Measurements from ENCODE around the gene ARHGEF25.
"Not testable (repeated sequence)": the region's sequence is repeated elsewhere in the genome, so short reads cannot be mapped to it uniquely, and the experiment has no call there.

Gene ARHGEF25

DNA sequence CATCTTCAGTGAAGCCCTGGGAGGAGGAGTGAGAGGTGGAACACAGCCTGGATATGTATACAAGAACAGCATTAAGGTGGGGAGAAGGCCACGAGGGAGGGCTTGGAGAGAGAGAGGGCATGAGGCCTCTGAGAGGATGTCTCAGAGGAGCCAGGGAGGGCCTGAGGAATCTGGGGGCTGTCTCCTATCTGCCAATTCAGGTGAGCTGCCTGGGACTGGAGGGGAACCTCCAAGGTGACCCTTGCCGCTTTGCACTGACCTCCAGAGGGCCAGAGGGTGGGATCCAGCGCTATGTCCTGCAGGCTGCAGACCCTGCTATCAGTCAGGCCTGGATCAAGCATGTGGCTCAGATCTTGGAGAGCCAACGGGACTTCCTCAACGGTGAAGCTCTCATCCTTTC lies 4.4 kb downstream of the ARHGEF25 start:
- no peak for DNase-seq (ENCODE audit: low spot score)
- TF ChIP-seq, protein P1, sequence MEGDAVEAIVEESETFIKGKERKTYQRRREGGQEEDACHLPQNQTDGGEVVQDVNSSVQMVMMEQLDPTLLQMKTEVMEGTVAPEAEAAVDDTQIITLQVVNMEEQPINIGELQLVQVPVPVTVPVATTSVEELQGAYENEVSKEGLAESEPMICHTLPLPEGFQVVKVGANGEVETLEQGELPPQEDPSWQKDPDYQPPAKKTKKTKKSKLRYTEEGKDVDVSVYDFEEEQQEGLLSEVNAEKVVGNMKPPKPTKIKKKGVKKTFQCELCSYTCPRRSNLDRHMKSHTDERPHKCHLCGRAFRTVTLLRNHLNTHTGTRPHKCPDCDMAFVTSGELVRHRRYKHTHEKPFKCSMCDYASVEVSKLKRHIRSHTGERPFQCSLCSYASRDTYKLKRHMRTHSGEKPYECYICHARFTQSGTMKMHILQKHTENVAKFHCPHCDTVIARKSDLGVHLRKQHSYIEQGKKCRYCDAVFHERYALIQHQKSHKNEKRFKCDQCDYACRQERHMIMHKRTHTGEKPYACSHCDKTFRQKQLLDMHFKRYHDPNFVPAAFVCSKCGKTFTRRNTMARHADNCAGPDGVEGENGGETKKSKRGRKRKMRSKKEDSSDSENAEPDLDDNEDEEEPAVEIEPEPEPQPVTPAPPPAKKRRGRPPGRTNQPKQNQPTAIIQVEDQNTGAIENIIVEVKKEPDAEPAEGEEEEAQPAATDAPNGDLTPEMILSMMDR (IDR thresholded peaks at IDR 0.05; ENCODE audit: extremely low read depth, missing control alignments), result no peak

DNA sequence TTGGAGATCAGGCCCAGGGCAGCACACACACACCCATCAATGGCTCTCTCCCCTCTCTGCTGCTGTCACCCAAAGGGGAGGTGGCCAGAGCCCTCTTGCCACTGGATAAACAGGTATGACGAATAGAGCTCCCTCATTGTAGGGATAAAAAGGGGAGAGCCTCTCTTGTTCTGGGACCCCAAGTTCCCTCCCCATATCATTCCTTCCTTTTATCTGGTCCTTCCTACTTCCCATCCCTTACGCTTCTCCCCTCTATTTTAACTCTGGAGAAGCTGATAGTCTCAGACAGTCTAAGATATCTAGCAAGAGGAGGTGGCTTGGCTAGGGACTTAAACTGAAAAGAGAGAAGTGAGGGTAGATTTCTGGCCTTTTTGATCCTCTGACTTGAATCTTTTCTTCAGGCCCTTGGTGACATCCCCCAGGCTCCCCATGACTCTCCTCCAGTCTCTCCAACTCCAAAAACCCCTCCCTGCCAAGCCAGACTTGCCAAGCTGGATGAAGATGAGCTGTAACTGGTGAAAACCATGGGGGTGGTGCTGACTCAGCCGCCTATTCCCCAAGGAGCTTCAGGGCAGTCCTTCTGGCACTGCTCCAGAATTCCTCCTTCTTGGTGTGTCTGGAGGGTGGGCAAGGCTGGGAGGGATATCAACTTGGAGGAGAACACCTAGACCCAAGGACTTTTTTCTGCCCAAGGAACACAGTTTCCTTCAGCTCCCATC lies 5.3 kb downstream of the ARHGEF25 start:
- no peak for DNase-seq (ENCODE audit: low spot score)
- TF ChIP-seq, protein P1 (IDR thresholded peaks at IDR 0.05; ENCODE audit: extremely low read depth, missing control alignments), result no peak

- TF ChIP-seq, protein P1 (IDR thresholded peaks at IDR 0.05; ENCODE audit: extremely low read depth, missing control alignments), result no peak
- no peak for DNase-seq (ENCODE audit: low spot score)
These were observed 6.7 kb downstream of the ARHGEF25 start for GRCh38 chr12:57617942-57618341.

- DNase-seq (ENCODE audit: low spot score), result not testable (repeated sequence)
These were observed 7.2 kb downstream of the ARHGEF25 start for GRCh38 chr12:57618431-57618830.

- TF ChIP-seq, protein P1 (IDR thresholded peaks at IDR 0.05; ENCODE audit: extremely low read depth, missing control alignments), result no peak
- no peak for DNase-seq (ENCODE audit: low spot score)
These were observed 7.8 kb downstream of the ARHGEF25 start for GRCh38 chr12:57618966-57619433.

GRCh38 chr12:57619434-57620244 lies 8.4 kb downstream of the ARHGEF25 start:
- peak; percentile 43 for DNase-seq (ENCODE audit: low spot score)
- TF ChIP-seq, protein P1 (IDR thresholded peaks at IDR 0.05; ENCODE audit: extremely low read depth, missing control alignments), result no peak

- no peak for DNase-seq (ENCODE audit: low spot score)
- TF ChIP-seq, protein P1 (IDR thresholded peaks at IDR 0.05; ENCODE audit: extremely low read depth, missing control alignments), result no peak
These were observed 9.2 kb downstream of the ARHGEF25 start for GRCh38 chr12:57620245-57620935.

Data from GM20000 (cell line).